ENCODE results near the gene TOP3A. TPM values are rescaled to one million over a fixed set of nuclear protein-coding genes. Genes with fewer than 3 reads are reported as not detected.
A peak's percentile ranks its signal among the peaks of the same experiment; 100 is the strongest.

TOP3A gene
- total RNA-seq, 1 experiment from 2014 or later, result 68.7 TPM

GRCh38 chr17:18360518-18360917 lies 45.7 kb upstream of the TOP3A start:
- no peaks in the 10 kb centered on the region for H3K9me3 Mint-ChIP-seq
- Histone ChIP-seq H3K9me3 (ENCODE audit: control insufficient read depth, low read depth, low read length) (no peaks in the 10 kb centered on the region), H3K27ac (ENCODE audit: insufficient read length, low read depth, low read length) (no peak overlapping the region), H3K56ac (ENCODE audit: insufficient read length, low read depth, low read length) (no peak overlapping the region), H4K20me1 (ENCODE audit: control insufficient read depth, insufficient read depth, insufficient read length) (no peaks in the 10 kb centered on the region), H3K23me2 (ENCODE audit: insufficient read length, low read depth, low read length, poor library complexity, severe bottlenecking) (peaks cover 3% of the 10 kb centered on the region), H2BK15ac (ENCODE audit: low read depth, low read length) (no peak overlapping the region), H3K4ac (ENCODE audit: low read depth, low read length) (no peak overlapping the region), H3K4me2 (ENCODE audit: insufficient read depth, insufficient read length, low read length) (no peak overlapping the region), H2BK12ac (ENCODE audit: insufficient read length, low read depth, low read length) (no peak overlapping the region), H3K79me1 (ENCODE audit: insufficient read depth, low read depth, low read length, poor library complexity, severe bottlenecking) (peaks cover 3% of the 10 kb centered on the region), H2BK120ac (ENCODE audit: low read depth, low read length, poor library complexity, severe bottlenecking) (no peak overlapping the region), H3K18ac (ENCODE audit: insufficient read length, low read depth, low read length) (no peak overlapping the region), H4K91ac (ENCODE audit: insufficient read length, low read depth, low read length) (no peak overlapping the region), H2BK20ac (ENCODE audit: low read depth, low read length, poor library complexity, severe bottlenecking) (no peak overlapping the region), H4K8ac (replicated peaks; ENCODE audit: insufficient read length, low read depth, low read length) (no peak overlapping the region), H2BK5ac (ENCODE audit: insufficient read length, low read length) (no peak overlapping the region), H3K14ac (ENCODE audit: insufficient read depth, low read length) (no peak overlapping the region), H2AK5ac (ENCODE audit: insufficient read length, low read length) (no peak overlapping the region), H3K27me3 (ENCODE audit: insufficient read depth, low read length) (no peaks in the 10 kb centered on the region), H3K4me1 (ENCODE audit: insufficient read depth, low read length) (no peaks in the 10 kb centered on the region), H3T11ph (ENCODE audit: low read length) (no peak overlapping the region), H3K23ac (ENCODE audit: insufficient read length, low read depth, low read length) (no peak overlapping the region), H4K5ac (ENCODE audit: insufficient read length, low read depth, low read length) (no peak overlapping the region), H3K79me2 (ENCODE audit: insufficient read depth, low read length) (peaks cover 4% of the 10 kb centered on the region; the same call in 1 of the 2 replicates), H2AFZ (ENCODE audit: low read length) (no peak overlapping the region), H3K9ac (ENCODE audit: extremely low read depth, insufficient read length, low read length) (no peak overlapping the region)
- no CpG with 5 or more reads among the region's 8 CpGs for WGBS (ENCODE audit: extremely low coverage, insufficient read length, low lambda C conversion rate)
- TF ChIP-seq, protein P1, sequence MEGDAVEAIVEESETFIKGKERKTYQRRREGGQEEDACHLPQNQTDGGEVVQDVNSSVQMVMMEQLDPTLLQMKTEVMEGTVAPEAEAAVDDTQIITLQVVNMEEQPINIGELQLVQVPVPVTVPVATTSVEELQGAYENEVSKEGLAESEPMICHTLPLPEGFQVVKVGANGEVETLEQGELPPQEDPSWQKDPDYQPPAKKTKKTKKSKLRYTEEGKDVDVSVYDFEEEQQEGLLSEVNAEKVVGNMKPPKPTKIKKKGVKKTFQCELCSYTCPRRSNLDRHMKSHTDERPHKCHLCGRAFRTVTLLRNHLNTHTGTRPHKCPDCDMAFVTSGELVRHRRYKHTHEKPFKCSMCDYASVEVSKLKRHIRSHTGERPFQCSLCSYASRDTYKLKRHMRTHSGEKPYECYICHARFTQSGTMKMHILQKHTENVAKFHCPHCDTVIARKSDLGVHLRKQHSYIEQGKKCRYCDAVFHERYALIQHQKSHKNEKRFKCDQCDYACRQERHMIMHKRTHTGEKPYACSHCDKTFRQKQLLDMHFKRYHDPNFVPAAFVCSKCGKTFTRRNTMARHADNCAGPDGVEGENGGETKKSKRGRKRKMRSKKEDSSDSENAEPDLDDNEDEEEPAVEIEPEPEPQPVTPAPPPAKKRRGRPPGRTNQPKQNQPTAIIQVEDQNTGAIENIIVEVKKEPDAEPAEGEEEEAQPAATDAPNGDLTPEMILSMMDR (conservative IDR thresholded peaks at IDR 0.05), result no peak
- peaks cover 7 to 37% (median 28%) of the 10 kb centered on the region in 3 experiments; a peak in 6 of 7 replicates for H3K36me3 Mint-ChIP-seq (ENCODE audit: insufficient read depth in 1 of 3, low read depth in 3 of 3)
- peaks cover 11 to 12% of the 10 kb centered on the region in 2 experiments for H3K4me1 Mint-ChIP-seq
- H3K27ac Mint-ChIP-seq, result peak overlapping the region in 1 of 3 experiments; percentile 35; a peak in 1 of 7 replicates
- DNase-seq, result no peak
- no peaks in the 10 kb centered on the region for H3K27me3 Mint-ChIP-seq (ENCODE audit: low read depth)
- H3K4me3 Mint-ChIP-seq, result peak overlapping the region in 1 of 2 experiments; percentile 33; a peak in 1 of 5 replicates
